Measurements from ENCODE around the gene FTSJ3.
A peak's percentile ranks its signal among the peaks of the same experiment; 100 is the strongest.

Gene FTSJ3

GRCh38 chr17:63840591-63841349, 13.3 kb upstream of the FTSJ3 start:
- H3K9me3 ChIP-seq (replicated peaks; ENCODE audit: insufficient read depth, low read length): no peaks in the 10 kb centered on the region
- no peaks in the 10 kb centered on the region for H3K36me3 ChIP-seq (replicated peaks; ENCODE audit: insufficient read depth, low read length)
- no peaks in the 10 kb centered on the region for H3K27me3 ChIP-seq (replicated peaks; ENCODE audit: insufficient read depth, low read length)
- no peak for DNase-seq
- peaks cover 22% of the 10 kb centered on the region for H3K4me1 ChIP-seq (ENCODE audit: low read length)
- no peaks in the 10 kb centered on the region for H3K9me2 ChIP-seq (replicated peaks; ENCODE audit: insufficient read depth, low read length)
- H3K27ac ChIP-seq (ENCODE audit: low read length): peak overlapping the region; percentile 22; the same call in 1 of the 2 replicates
- peak overlapping the region; percentile 70; the same call in 1 of the 2 replicates for H3K9ac ChIP-seq (ENCODE audit: low read length)
- peaks cover 61% of the 10 kb centered on the region for H3K79me2 ChIP-seq (ENCODE audit: low read length)
- peaks cover 15% of the 10 kb centered on the region for H3F3A ChIP-seq (ENCODE audit: insufficient read depth, low read length)
- no peaks in the 10 kb centered on the region; the same call in 1 of the 2 replicates for H4K20me1 ChIP-seq (ENCODE audit: insufficient read depth, low read length)
- no peak overlapping the region for H2AFZ ChIP-seq (ENCODE audit: low read length)
- TF ChIP-seq CTCF (IDR thresholded peaks at IDR 0.05; ENCODE audit: low read length) (no peak), EZH2phosphoT487 (IDR thresholded peaks at IDR 0.05; ENCODE audit: low read length) (no peak), EZH2 (optimal IDR thresholded peaks at IDR 0.05; ENCODE audit: low read depth, low read length) (no peak)
- H3K4me3 ChIP-seq (ENCODE audit: low read length): peak overlapping the region; percentile 81
- peak overlapping the region; percentile 91 for H3K4me2 ChIP-seq (ENCODE audit: low read depth, low read length)

- Histone ChIP-seq H3K79me2 (ENCODE audit: low read length) (peaks cover 66% of the 10 kb centered on the region), H3K9me3 (replicated peaks; ENCODE audit: insufficient read depth, low read length) (no peaks in the 10 kb centered on the region), H3K9me2 (replicated peaks; ENCODE audit: insufficient read depth, low read length) (no peaks in the 10 kb centered on the region), H3K4me2 (ENCODE audit: low read depth, low read length) (no peak overlapping the region; the same call in 1 of the 2 replicates), H3K36me3 (replicated peaks; ENCODE audit: insufficient read depth, low read length) (no peaks in the 10 kb centered on the region), H4K20me1 (ENCODE audit: insufficient read depth, low read length) (no peaks in the 10 kb centered on the region; the same call in 1 of the 2 replicates), H3K27me3 (replicated peaks; ENCODE audit: insufficient read depth, low read length) (no peaks in the 10 kb centered on the region), H3K9ac (ENCODE audit: low read length) (no peak overlapping the region), H3F3A (ENCODE audit: insufficient read depth, low read length) (peaks cover 18% of the 10 kb centered on the region), H3K4me1 (ENCODE audit: low read length) (peaks cover 18% of the 10 kb centered on the region), H3K4me3 (ENCODE audit: low read length) (no peak overlapping the region), H2AFZ (ENCODE audit: low read length) (no peak overlapping the region), H3K27ac (ENCODE audit: low read length) (no peak overlapping the region)
- no peak for DNase-seq
- TF ChIP-seq CTCF (IDR thresholded peaks at IDR 0.05; ENCODE audit: low read length) (no peak), EZH2phosphoT487 (IDR thresholded peaks at IDR 0.05; ENCODE audit: low read length) (no peak), EZH2 (optimal IDR thresholded peaks at IDR 0.05; ENCODE audit: low read depth, low read length) (no peak)
These were observed 11.2 kb upstream of the FTSJ3 start for GRCh38 chr17:63838631-63839171.

- Histone ChIP-seq H3K9me2 (replicated peaks; ENCODE audit: insufficient read depth, low read length) (no peaks in the 10 kb centered on the region), H3K4me2 (ENCODE audit: low read depth, low read length) (no peak overlapping the region), H3K27ac (ENCODE audit: low read length) (no peak overlapping the region), H3K4me1 (ENCODE audit: low read length) (peaks cover 18% of the 10 kb centered on the region), H3K9me3 (replicated peaks; ENCODE audit: insufficient read depth, low read length) (no peaks in the 10 kb centered on the region), H2AFZ (ENCODE audit: low read length) (no peak overlapping the region), H3K9ac (ENCODE audit: low read length) (no peak overlapping the region), H3F3A (ENCODE audit: insufficient read depth, low read length) (peaks cover 12% of the 10 kb centered on the region), H4K20me1 (ENCODE audit: insufficient read depth, low read length) (no peaks in the 10 kb centered on the region; the same call in 1 of the 2 replicates), H3K4me3 (ENCODE audit: low read length) (no peak overlapping the region), H3K36me3 (replicated peaks; ENCODE audit: insufficient read depth, low read length) (no peaks in the 10 kb centered on the region), H3K79me2 (ENCODE audit: low read length) (peaks cover 66% of the 10 kb centered on the region), H3K27me3 (replicated peaks; ENCODE audit: insufficient read depth, low read length) (no peaks in the 10 kb centered on the region)
- TF ChIP-seq CTCF (IDR thresholded peaks at IDR 0.05; ENCODE audit: low read length) (no peak), EZH2phosphoT487 (IDR thresholded peaks at IDR 0.05; ENCODE audit: low read length) (no peak), EZH2 (optimal IDR thresholded peaks at IDR 0.05; ENCODE audit: low read depth, low read length) (no peak)
- no peak for DNase-seq
These were observed 10.6 kb upstream of the FTSJ3 start for GRCh38 chr17:63837962-63838600.
